Cardiac muscle cell (in vitro differentiated cells and primary cell): ENCODE results near the gene SLC5A9. TPM values are rescaled to one million over a fixed set of nuclear protein-coding genes. Genes with fewer than 3 reads are reported as not detected.

Experiments
- DNase-seq, 2 donors: peaks; one replicate each; pipeline versions ENCODE4 v3.0.0 to v3.0.0-alpha.2; 2010 to 2017; ENCODE audit warnings: low read depth in 1 of 2, low spot score in 1 of 2
- H3K27ac ChIP-seq: fragments of 200-600 bp; sonication (generic); 2 replicates; pipeline ENCODE4 v1.5.1; 2016
- H3K27me3 ChIP-seq: fragments of 200-600 bp; sonication (generic); 2 replicates; pipeline ENCODE4 v1.6.0; 2016; ENCODE audit warnings: control low read depth
- H3K36me3 ChIP-seq: fragments of 200-600 bp; sonication (generic); 2 replicates; pipeline ENCODE4 v1.5.1; 2016; ENCODE audit warnings: control low read depth
- H3K4me1 ChIP-seq: fragments of 200-600 bp; sonication (generic); 2 replicates; pipeline ENCODE4 v1.8.1; 2017; ENCODE audit warnings: low read depth, mild to moderate bottlenecking, mixed run types
- H3K4me3 ChIP-seq: fragments of 200-600 bp; sonication (generic); 2 replicates; pipeline ENCODE4 v1.5.1; 2016; ENCODE audit warnings: mild to moderate bottlenecking
- H3K9me3 ChIP-seq: fragments of 200-600 bp; sonication (generic); 2 replicates; pipeline ENCODE4 v1.5.1; 2017; ENCODE audit warnings: low read depth, mild to moderate bottlenecking, control low read depth
- polyA plus RNA-seq: library from polyadenylated mRNA; unstranded; fragments of >200 nt; fragmentation: Nextera tagmentation; extraction: Ambion mirVana; gene quantifications from 2 replicates; pipeline ENCODE4 v1.2.1, GENCODE V29; 2016
- total RNA-seq: library from RNA; depleted of rRNA; stranded (reverse); fragments of >200 nt; gene quantifications from 2 replicates; pipeline ENCODE4 v1.2.3, GENCODE V29; 2016
- TF ChIP-seq, protein P1 (sequence below): IDR thresholded peaks from 2 replicates; pipeline ENCODE4 v1.5.1; 2012; ENCODE audit warnings: low read depth, mild to moderate bottlenecking, low read length

The SLC5A9 gene
- 0.18 and 0.83 TPM in 2 replicates for total RNA-seq
- polyA plus RNA-seq: 0.07 TPM in 1 of 2 replicates, not detected in the other

DNA sequence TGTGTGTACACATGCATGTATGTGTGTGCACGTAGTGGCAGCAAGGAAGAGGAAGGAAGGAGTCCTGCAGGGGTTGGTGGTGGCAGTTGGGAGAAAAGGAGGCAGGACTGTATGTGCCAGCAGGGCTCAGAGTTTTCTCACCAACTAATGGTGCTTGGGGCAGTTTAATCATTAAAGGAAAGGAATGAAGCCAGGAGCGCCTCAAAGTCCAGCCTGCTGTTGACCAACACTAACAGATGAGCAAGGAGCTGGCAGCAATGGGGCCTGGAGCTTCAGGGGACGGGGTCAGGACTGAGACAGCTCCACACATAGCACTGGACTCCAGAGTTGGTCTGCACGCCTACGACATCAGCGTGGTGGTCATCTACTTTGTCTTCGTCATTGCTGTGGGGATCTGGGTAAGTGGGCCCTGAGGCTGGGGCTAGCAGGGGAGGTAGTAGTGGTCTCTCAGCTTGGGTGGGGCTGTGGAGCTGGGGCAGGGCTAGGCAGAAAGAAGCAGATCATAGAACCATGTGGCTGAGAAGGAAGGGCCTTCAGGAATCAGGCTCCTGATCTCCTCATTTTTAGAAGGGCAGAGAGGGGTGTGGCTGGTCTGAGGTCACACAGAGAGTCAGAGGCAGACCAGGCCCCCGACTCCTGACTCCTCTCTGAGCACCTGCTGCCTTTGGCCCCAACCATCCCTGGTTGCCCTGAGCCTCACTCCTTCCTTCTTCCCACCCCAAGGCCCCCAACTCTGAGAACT lies at the start of gene SLC5A9:
TSS of gene SLC5A9 (plus strand) at position 216 of the 742 bp plus-strand sequence. CDS start at position 237, 21 bp downstream.
- no peak within 1 kb of the TSS for H3K4me3 ChIP-seq
- H3K9me3 ChIP-seq: no peaks in the 10 kb centered on the region
- H3K27ac ChIP-seq: no peak within 1 kb of the TSS
- DNase-seq: no peak
- no peaks in the 10 kb centered on the region for H3K27me3 ChIP-seq
- TF ChIP-seq, protein P1, sequence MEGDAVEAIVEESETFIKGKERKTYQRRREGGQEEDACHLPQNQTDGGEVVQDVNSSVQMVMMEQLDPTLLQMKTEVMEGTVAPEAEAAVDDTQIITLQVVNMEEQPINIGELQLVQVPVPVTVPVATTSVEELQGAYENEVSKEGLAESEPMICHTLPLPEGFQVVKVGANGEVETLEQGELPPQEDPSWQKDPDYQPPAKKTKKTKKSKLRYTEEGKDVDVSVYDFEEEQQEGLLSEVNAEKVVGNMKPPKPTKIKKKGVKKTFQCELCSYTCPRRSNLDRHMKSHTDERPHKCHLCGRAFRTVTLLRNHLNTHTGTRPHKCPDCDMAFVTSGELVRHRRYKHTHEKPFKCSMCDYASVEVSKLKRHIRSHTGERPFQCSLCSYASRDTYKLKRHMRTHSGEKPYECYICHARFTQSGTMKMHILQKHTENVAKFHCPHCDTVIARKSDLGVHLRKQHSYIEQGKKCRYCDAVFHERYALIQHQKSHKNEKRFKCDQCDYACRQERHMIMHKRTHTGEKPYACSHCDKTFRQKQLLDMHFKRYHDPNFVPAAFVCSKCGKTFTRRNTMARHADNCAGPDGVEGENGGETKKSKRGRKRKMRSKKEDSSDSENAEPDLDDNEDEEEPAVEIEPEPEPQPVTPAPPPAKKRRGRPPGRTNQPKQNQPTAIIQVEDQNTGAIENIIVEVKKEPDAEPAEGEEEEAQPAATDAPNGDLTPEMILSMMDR: no peak
- H3K4me1 ChIP-seq: no peaks in the 10 kb centered on the region
- H3K36me3 ChIP-seq: no peaks in the 10 kb centered on the region

DNA sequence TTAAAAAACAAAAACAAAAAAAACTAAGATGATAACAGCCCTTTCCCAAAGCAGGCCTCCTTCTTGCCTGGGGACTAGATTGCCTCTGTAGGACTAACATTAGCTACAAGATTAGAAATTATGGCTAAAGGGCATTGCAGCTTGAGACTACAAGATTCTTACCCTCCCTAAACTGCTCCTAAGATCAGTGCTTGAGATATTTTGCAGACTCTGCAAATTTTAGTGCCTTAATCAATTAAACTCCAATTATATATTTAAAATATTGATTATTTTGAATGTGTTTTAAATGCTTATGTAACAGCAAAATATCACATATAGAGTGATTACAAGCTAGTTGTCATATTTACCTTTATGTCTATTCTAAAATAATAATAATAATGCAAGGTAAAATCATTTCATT lies 47.4 kb upstream of the SLC5A9 start:
- TF ChIP-seq, protein P1: no peak
- Histone ChIP-seq H3K4me3 (no peak overlapping the region), H3K4me1 (no peaks in the 10 kb centered on the region), H3K27ac (no peak overlapping the region), H3K36me3 (no peaks in the 10 kb centered on the region), H3K27me3 (no peaks in the 10 kb centered on the region), H3K9me3 (no peaks in the 10 kb centered on the region)
- DNase-seq: no peak

DNA sequence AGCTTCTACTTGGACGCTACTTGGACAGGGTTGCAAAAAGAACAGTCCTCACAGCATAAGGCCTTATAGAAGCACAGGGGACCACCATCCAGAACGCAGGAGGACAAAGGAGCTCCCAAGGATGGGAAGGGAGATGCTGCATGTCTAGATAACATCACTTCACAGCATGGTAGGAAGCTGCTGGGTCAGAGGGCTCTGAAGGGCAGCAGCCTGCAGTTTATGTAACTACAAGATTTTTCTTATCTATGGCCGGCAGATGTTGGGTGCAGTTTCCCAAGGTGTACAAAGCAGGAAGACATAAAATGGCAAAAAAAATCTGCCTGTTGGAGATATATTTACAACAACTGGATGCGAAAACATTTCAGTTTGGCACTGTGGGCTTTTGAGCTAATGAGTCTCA lies 45.3 kb upstream of the SLC5A9 start:
- no peaks in the 10 kb centered on the region for H3K27me3 ChIP-seq
- H3K36me3 ChIP-seq: no peaks in the 10 kb centered on the region
- H3K9me3 ChIP-seq: no peaks in the 10 kb centered on the region
- no peak overlapping the region for H3K27ac ChIP-seq
- H3K4me3 ChIP-seq: no peak overlapping the region
- TF ChIP-seq, protein P1: no peak
- no peaks in the 10 kb centered on the region for H3K4me1 ChIP-seq
- no peak for DNase-seq

DNA sequence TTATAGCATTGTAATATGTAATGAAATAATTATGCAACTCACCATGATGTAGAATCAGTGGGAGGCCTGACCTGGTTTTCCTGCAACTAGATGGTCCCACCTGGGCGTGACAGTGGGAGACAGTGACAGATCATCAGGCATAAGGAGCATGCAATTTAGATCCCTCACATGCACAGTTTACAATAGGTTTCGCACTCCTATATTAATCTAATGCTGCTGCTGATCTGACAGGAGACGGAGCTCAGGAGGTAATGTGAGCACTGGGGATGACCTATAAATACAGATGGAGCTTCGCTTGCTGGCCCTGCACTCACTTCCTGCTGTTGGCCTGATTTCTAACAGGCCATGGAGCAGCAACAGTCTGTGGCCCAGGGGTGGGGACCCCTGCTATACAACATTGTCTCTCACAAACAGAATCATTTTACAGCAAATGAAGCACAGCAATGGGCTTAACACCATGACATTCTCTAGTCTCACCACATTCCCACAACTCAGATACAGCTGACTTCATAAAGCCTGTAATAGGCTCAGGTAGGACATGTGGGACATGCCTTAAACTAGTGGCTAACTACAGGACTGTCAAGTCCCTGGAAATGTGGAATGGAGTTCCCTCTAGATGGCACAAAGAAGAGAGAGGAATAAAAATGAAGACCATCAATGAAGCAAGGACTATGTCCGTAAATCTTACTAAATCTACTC lies 40.7 kb upstream of the SLC5A9 start:
- Histone ChIP-seq H3K9me3 (no peaks in the 10 kb centered on the region), H3K36me3 (no peaks in the 10 kb centered on the region), H3K4me1 (no peaks in the 10 kb centered on the region), H3K27ac (no peak overlapping the region), H3K4me3 (no peak overlapping the region), H3K27me3 (no peaks in the 10 kb centered on the region)
- TF ChIP-seq, protein P1: no peak
- DNase-seq: no peak

DNA sequence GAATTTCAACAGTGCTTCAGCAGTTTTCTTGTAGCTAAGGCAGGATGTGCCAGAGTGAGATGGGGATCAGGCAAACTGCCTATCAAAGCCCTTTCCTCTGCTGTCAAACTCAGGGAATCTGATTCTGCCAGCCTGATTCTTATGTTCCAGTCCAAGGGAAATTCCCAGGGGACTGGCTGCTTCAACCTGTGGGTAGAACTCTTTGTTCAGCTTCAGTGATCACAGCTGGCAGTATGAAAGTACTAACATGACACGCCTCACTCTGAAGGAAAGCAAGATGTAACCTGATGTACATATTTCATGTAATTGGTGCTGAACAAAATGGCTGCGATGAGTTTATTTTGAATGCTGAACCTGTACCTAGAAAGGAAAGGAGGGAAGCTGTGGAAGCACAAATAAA lies 40.1 kb upstream of the SLC5A9 start:
- no peak overlapping the region for H3K4me3 ChIP-seq
- no peak for DNase-seq

More for the DNA sequence above, 40.1 kb upstream of the SLC5A9 start:
- Histone ChIP-seq H3K36me3 (no peaks in the 10 kb centered on the region), H3K4me1 (no peaks in the 10 kb centered on the region), H3K27me3 (no peaks in the 10 kb centered on the region), H3K9me3 (no peaks in the 10 kb centered on the region), H3K27ac (no peak overlapping the region)
- TF ChIP-seq, protein P1: no peak
